Peyer's patch (tissue), 4 donors: ENCODE data around the gene USF1.

Experiments used
- CTCF ChIP-seq, 6 experiments: fragments of 450-650 bp in 4 of 6; fragments of 200-600 bp in 2 of 6; sonication (generic) in 1 of 6; IDR thresholded peaks; one replicate each; pipeline ENCODE4 v1.5.1; 2017 to 2019; ENCODE audit warnings: antibody characterized with exemption in 6 of 6, mild to moderate bottlenecking in 3 of 6, moderate library complexity in 1 of 6
- POLR2A ChIP-seq, 2 donors: fragments of 450-650 bp; IDR thresholded peaks; one replicate each; pipeline ENCODE4 v1.5.1; 2017; ENCODE audit warnings: antibody characterized with exemption in 2 of 2, mild to moderate bottlenecking in 2 of 2, moderate library complexity in 2 of 2

GRCh38 chr1:161054232-161054631 is 8.5 kb upstream of the USF1 start:
- TF ChIP-seq CTCF (IDR thresholded peaks at IDR 0.05) (no peak), POLR2A (IDR thresholded peaks at IDR 0.05) (no peak)
